ENCODE data around the gene TUBA4A. TPM values are rescaled to one million over a fixed set of nuclear protein-coding genes. Genes with fewer than 3 reads are reported as not detected.

TUBA4A gene
- 42.0 and 68.4 TPM in 2 replicates for total RNA-seq

GRCh38 chr2:219253753-219254589, at the start of gene TUBA4A:
TSS of gene TUBA4A (minus strand) at chr2:219253918. CDS start at chr2:219253858, 60 bp downstream.

DNA sequence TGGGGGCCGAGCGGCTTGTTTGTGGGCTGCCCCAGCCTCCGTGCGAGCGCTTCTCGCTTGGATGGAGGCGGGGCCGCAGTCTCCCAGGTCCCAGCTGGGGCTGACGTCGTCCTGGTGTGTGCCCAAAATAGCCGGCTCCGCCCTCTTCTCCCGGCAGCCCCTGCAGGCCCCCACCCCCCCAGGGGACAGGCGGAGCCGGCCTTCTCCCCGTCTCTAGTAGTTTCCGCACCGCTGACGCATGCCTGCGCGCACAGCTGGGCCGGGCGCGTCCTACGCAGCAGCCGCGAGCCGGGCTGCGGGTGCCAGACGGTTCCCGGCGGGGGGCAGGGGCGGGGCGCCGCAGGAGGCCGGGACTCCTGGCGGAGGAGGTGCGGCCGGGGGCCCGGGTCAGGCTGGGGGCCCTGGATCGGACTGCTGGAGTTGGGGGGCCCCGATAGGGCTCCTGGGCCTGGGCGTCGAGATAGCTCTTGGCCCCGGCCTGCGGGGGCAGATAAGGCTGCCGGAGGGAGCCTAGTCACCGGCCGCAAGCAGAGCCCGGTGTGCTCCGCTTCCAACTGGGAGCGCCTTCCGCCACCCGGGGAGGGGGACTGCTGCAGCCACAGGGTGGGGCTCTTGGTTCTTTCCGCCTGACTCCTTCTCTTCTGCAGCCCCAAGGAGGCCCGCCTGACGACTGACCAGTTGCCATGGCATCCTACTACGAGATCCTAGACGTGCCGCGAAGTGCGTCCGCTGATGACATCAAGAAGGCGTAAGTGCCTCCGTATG, 25.6 kb upstream of the TUBA4A start, which contains the start of gene DNAJB2:
Gene DNAJB2 (plus strand): TSS at position 216 of the 765 bp plus-strand sequence. CDS start 468 bp downstream, at position 684.

DNA sequence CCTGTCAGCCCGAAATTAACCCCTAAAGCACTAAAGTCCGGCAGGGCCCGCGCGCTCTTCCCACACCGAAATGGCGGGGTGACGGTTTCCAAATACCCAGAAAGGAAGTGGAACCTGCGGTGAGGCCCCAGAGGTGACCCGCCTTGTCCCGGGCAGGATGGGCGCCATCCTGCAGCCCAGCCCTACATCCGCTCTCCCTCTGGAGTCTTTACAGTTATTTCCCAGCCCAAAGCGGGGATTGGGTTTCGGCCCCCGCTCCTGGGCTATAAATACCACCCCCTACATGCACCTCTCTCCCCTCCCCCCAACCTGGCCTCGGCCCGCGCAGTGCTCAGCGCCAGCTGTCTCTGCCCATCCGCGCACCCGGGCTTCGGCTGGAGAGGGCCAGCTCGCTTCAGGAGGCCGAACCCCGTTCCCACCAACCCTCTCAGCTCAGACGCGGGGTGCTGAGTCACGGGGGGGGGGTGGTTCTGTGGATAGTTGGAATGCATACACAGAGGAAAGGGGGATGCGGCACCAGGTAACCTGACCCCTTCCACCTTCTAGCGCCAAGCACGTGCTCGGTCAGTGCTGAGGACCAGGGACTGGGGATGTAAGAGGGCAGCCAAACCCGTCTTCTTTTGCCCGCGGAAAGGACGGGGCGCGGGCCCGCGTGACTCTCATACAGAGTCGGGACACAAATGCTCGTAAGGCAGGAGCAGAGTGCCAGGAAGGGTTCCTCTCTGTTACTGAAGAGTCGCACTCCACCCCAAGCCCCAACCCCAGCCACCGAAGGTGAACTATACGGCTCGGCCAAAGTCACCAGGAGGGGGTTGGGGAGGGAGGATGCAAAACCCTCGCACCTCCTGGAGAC, 592 bp downstream of the TUBA4A start, which contains the start of gene TUBA4B:
Gene TUBA4B (plus strand): TSS at position 344 of the 853 bp plus-strand sequence. CDS start 165 bp downstream, at position 509.

DNA sequence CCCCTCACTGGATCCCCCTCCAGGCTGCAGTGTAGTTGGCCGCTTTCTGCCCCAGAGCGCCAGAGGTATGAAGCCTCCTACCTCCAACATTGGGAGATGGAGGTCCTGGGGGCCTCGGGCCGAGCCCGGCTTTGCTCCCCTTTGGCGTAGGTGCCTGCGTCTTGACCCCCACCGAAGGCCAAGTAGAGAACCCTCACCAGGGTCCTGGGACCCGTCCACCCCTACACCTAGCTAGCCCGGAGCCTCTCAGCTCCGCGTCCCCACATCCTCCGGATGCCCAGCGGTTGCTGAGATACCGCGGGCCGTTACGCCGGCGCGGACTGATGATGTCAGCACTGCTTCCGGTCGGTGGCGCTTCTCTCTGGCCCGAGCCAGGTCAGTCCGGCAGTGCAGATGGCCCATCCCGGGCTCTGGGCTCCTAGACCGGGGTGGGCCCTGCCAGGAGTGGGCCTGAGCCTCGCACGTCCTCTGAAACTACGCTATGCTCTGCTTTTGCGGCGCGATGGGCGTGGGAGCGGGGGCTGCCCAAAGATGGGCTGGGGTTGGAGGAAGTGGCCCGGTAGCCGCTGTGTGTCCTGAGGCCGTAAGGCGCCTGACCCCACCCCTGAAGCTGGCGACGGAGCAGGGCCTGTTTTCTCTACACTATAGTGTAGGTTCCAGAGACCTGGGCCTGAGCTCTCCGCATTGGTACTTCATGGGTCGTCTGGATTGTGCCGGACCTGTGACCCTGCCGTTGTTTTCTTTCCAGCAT, 8.4 kb downstream of the TUBA4A start, which contains the start of the genes GLB1L and STK16:
Gene GLB1L (minus strand): TSS at position 297 of the 751 bp plus-strand sequence. CDS start 1,871 bp downstream, outside the sequence.
Gene STK16 (plus strand): TSS at position 332 of the 751 bp plus-strand sequence. CDS start 521 bp downstream, outside the sequence.

DNA sequence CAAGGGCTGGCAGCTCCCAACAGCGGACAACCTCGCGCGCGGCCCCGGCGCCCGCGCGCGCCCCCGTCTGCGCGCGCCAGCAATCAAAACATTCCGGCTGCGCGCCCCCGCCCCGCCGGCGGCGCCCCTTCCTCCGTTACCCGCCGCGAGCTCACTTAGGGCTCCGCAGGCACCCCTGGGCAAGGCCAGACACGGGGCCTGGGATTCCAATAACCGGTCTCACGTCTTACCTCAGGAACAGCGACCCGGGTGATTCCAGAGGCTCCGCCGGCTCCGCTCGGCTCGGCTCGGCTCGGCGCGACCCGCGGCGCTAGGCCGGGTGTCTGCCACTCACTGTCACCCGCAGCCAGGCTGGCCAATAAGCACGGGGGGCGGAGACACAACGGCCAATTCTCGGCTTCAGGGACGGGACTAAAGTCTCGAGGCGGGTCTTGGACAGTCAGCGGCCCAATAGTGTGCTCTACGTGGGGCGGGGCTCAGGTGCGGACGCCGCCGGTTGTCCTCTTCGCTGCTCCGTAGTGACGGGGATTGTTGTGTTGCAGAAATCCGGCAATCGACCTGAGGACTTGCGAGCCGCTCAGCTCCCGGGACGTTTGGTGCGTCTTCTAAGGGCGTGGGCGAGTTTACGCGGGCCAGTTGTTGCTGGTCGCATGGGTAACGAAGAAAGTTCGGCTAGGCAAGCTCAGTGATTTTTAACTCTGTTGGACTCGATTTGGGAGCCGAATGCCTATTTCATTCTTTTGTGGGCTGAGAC, 24.2 kb downstream of the TUBA4A start, which contains the start of the genes ANKZF1 and ATG9A:
Gene ANKZF1 (plus strand): TSS at position 502 of the 754 bp plus-strand sequence. CDS start 452 bp downstream, outside the sequence.
Gene ATG9A (minus strand): TSS at position 332 of the 754 bp plus-strand sequence. CDS start 1,612 bp downstream, outside the sequence.

DNA sequence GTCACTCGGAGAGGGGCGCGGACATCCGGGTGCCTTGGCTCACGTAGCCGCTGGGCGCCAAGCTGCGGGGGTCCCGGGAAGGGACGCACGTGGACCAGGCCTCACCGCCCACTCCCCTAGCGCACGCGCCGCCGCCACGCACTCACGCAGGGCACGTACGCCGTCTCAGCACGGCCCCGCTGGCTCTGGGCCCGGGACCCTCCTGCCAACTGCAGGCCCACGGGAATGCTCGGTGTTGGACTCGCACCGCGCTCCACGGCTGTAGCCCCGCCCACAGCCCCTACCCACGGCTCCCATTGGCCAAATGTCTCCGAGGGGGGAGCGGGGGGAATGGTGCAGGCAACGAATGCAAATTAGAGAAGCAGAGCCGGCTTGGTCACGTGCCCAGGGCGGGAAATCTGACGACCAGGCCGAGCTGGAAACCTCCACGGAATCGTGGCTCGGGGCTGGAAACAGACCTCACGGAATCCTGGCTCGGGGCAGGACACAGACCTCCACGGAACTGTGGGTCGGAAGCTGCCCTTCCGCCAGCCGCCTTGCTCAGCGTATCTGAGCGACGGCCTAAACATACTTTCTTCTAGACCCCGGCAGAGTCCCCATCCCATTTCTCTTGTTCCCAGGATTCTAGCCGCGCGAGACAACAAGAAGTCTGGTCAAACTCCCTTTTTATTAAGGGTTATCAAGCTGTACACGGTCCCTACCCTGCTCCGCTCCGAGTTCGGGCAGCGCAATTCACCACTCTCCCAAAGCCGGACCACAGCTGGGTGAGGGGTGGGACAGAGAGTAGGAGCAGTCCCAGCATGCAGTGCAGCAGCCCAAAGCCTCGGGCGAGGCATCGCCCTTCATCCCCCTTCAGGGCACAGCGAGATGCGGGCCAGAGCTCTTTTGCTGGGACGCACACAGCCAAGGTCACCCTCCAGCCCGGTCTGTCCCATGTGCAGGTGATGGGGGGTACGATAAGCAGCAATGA, 34.7 kb downstream of the TUBA4A start, which contains the start of gene ABCB6:
Gene ABCB6 (minus strand): TSS at position 227 of the 970 bp plus-strand sequence. CDS start 285 bp downstream, outside the sequence.

DNA sequence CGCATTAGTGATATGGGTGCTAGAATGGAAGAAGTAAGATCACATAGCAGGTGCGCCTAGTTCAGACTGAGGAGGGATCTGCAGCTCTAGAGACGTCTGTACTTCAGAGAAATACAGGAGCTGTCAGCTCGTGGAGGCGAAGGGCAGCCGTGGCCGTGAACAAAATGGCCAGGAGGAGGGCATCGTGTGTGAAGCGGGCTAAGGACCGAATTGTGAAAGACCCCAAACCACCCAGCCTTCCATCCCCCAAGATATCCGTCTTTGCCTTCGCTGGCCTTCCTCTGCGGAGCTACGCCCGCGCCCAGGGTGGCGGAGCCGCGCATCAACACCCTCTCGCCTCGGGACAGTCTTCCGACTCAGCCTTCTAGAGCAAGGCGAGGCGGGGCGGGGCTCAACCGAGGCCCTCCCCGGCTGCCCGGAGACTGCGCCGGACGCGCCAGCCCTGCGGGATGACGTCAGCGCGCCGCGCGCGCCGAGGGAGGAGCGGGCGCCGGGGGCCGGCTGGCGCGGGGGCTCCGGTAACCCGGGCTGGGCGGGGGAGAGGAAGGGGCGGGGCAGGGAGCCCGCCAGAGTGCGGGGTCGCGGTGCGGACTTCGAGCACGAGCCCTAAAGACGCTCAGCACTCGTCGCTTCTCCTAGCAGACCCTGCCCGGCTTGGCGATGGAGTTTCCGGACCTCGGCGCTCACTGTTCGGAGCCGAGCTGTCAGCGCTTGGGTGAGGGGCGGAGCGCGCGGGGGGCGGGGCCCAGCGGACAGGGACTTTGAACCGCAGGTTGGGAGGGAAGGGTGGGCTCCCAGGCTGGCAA, 47.2 kb downstream of the TUBA4A start, which contains the start of gene ZFAND2B:
Gene ZFAND2B (plus strand): TSS at position 455 of the 806 bp plus-strand sequence. CDS start 206 bp downstream, at position 661.

Small RNAs within 50 kb of the gene (small RNA-seq; reads per million reads assigned to genes)
- not detected for gene MIR153-1

Other genes with a start within 250 kb of the TUBA4A start
- not detected in 2 replicates for gene CFAP65, start 212.4 kb downstream of the TUBA4A start, total RNA-seq
- 0.12 TPM in 1 of 2 replicates, not detected in the other for gene IHH, start 193.0 kb downstream of the TUBA4A start, total RNA-seq
- gene NHEJ1, start 93.1 kb downstream of the TUBA4A start, total RNA-seq = 21.1 and 22.2 TPM in 2 replicates
- gene SLC23A3, start 83.9 kb downstream of the TUBA4A start, total RNA-seq = 0.85 and 1.5 TPM in 2 replicates
- 35.7 and 42.0 TPM in 2 replicates for gene CNPPD1, start 77.0 kb downstream of the TUBA4A start, total RNA-seq
- gene RETREG2, start 75.6 kb downstream of the TUBA4A start, total RNA-seq = 94.1 and 100 TPM in 2 replicates
- gene ZFAND2B, start 47.1 kb downstream of the TUBA4A start, total RNA-seq = 22.9 and 31.2 TPM in 2 replicates
- 23.8 and 27.7 TPM in 2 replicates for gene ABCB6, start 35.0 kb downstream of the TUBA4A start, total RNA-seq
- gene ATG9A, start 24.3 kb downstream of the TUBA4A start, total RNA-seq = 63.0 and 63.8 TPM in 2 replicates
- 22.2 and 24.8 TPM in 2 replicates for gene ANKZF1, start 24.1 kb downstream of the TUBA4A start, total RNA-seq
- gene GLB1L, start 8.5 kb downstream of the TUBA4A start, total RNA-seq = 11.9 and 18.8 TPM in 2 replicates
- gene STK16, start 8.4 kb downstream of the TUBA4A start, total RNA-seq = 45.3 and 69.3 TPM in 2 replicates
- gene TUBA4B, start 675 bp downstream of the TUBA4A start, total RNA-seq = not detected in 2 replicates
- 41.4 and 48.5 TPM in 2 replicates for gene DNAJB2, start 25.4 kb upstream of the TUBA4A start, total RNA-seq
- gene PTPRN, start 55.5 kb upstream of the TUBA4A start, total RNA-seq = 0.36 and 0.49 TPM in 2 replicates
- gene RESP18, start 78.8 kb upstream of the TUBA4A start, total RNA-seq = not detected in 2 replicates
- 82.3 and 95.2 TPM in 2 replicates for gene DNPEP, start 134.0 kb upstream of the TUBA4A start, total RNA-seq
- 1.9 and 2.6 TPM in 2 replicates for gene DES, start 164.5 kb upstream of the TUBA4A start, total RNA-seq
- 52.9 and 55.8 TPM in 2 replicates for gene SPEG, start 180.9 kb upstream of the TUBA4A start, total RNA-seq
- 65.2 and 65.4 TPM in 2 replicates for gene GMPPA, start 245.0 kb upstream of the TUBA4A start, total RNA-seq